Hepatocyte (in vitro differentiated cells): ENCODE results near the gene PHKG1.
"Not testable (repeated sequence)": the region's sequence is repeated elsewhere in the genome, so short reads cannot be mapped to it uniquely, and the experiment has no call there.

Source experiments
- CTCF ChIP-seq: fragments of 200-600 bp; sonication (generic); IDR thresholded peaks from 2 replicates; pipeline ENCODE4 v1.5.1; 2016; ENCODE audit warnings: antibody characterized with exemption, mild to moderate bottlenecking; ENCODE audit not compliant: poor library complexity
- EZH2 ChIP-seq: fragments of 200-600 bp; sonication (generic); IDR thresholded peaks from 2 replicates; pipeline ENCODE4 v1.6.1; 2016; ENCODE audit warnings: antibody characterized with exemption, mild to moderate bottlenecking, borderline replicate concordance

GRCh38 chr7:56112244-56112643, 19.5 kb upstream of the PHKG1 start:
- TF ChIP-seq CTCF, EZH2: not testable (repeated sequence)
